Activated T-cell treated with anti-CD3 and anti-CD28 coated beads, Interleukin-2, amount 50 U/mL, for 4 hours (primary cell): ENCODE data around the gene TBC1D21. TPM values are rescaled to one million over a fixed set of nuclear protein-coding genes. Genes with fewer than 3 reads are reported as not detected.

Source experiments
- ATAC-seq, 2 donors: fragments of 200-7000 bp; cut with Tn5 transposase; one replicate each; pipeline ENCODE4 v1.10.0; 2021
- DNase-seq: peaks from one replicate; pipeline ENCODE4 v3.0.0-alpha.2; 2020
- H3K27me3 Mint-ChIP-seq: one replicate; pipeline ENCODE4 v1.8.0; 2021; ENCODE audit warnings: low read depth, mixed read lengths
- H3K36me3 Mint-ChIP-seq: one replicate; pipeline ENCODE4 v1.8.0; 2022; ENCODE audit warnings: mixed read lengths; ENCODE audit not compliant: insufficient read depth
- H3K4me1 Mint-ChIP-seq: one replicate; pipeline ENCODE4 v1.8.0; 2021; ENCODE audit warnings: low read depth, mixed read lengths
- H3K4me3 Mint-ChIP-seq: one replicate; pipeline ENCODE4 v1.8.0; 2021; ENCODE audit warnings: mild to moderate bottlenecking, moderate library complexity, mixed read lengths
- H3K9me3 Mint-ChIP-seq: one replicate; pipeline ENCODE4 v1.8.0; 2021; ENCODE audit warnings: mixed read lengths
- total RNA-seq, 3 donors: library from RNA; stranded (reverse); gene quantifications; one replicate each; pipeline ENCODE4 v1.2.1, GENCODE V29; 2021

Gene TBC1D21
- total RNA-seq = not detected

GRCh38 chr15:73873456-73873855, at the start of gene TBC1D21:
TBC1D21 (plus strand) TSS chr15:73873564; CDS start chr15:73873710, 146 bp downstream.
- no peak for DNase-seq
- no peak within 1 kb of the TSS for H3K4me3 Mint-ChIP-seq

GRCh38 chr15:73826711-73827251, 46.6 kb upstream of the TBC1D21 start:
- no peaks in the 10 kb centered on the region for H3K9me3 Mint-ChIP-seq
- H3K4me3 Mint-ChIP-seq = no peak overlapping the region
- no peaks in the 10 kb centered on the region for H3K36me3 Mint-ChIP-seq
- H3K27me3 Mint-ChIP-seq = peaks cover 32% of the 10 kb centered on the region
- no peaks in the 10 kb centered on the region for H3K4me1 Mint-ChIP-seq
- ATAC-seq = no peak
- no peak for DNase-seq

More at GRCh38 chr15:73873456-73873855, at the start of gene TBC1D21:
- no peak for ATAC-seq
- no peaks in the 10 kb centered on the region for H3K4me1 Mint-ChIP-seq
- H3K36me3 Mint-ChIP-seq = no peaks in the 10 kb centered on the region
- peaks cover 35% of the 10 kb centered on the region for H3K27me3 Mint-ChIP-seq
- H3K9me3 Mint-ChIP-seq = no peaks in the 10 kb centered on the region

- Mint-ChIP-seq H3K4me1 (no peaks in the 10 kb centered on the region), H3K9me3 (no peaks in the 10 kb centered on the region), H3K36me3 (no peaks in the 10 kb centered on the region), H3K4me3 (no peak overlapping the region), H3K27me3 (peaks cover 41% of the 10 kb centered on the region)
- DNase-seq (no peak), ATAC-seq (no peak)
Measured at GRCh38 chr15:73829523-73829922, 43.8 kb upstream of the TBC1D21 start.

GRCh38 chr15:73832657-73833056, 40.7 kb upstream of the TBC1D21 start:
- Mint-ChIP-seq H3K9me3 (no peaks in the 10 kb centered on the region), H3K27me3 (peaks cover 47% of the 10 kb centered on the region), H3K36me3 (no peaks in the 10 kb centered on the region), H3K4me1 (no peaks in the 10 kb centered on the region), H3K4me3 (no peak overlapping the region)
- no peak for ATAC-seq
- DNase-seq = no peak

- no peaks in the 10 kb centered on the region for H3K36me3 Mint-ChIP-seq
- no peaks in the 10 kb centered on the region for H3K4me1 Mint-ChIP-seq
- ATAC-seq (no peak), DNase-seq (no peak)
- no peak overlapping the region for H3K4me3 Mint-ChIP-seq
- H3K27me3 Mint-ChIP-seq = peaks cover 47% of the 10 kb centered on the region
- H3K9me3 Mint-ChIP-seq = no peaks in the 10 kb centered on the region
Measured at GRCh38 chr15:73836845-73837244, 36.5 kb upstream of the TBC1D21 start.

- no peak for DNase-seq
- peaks cover 39% of the 10 kb centered on the region for H3K27me3 Mint-ChIP-seq
- ATAC-seq = no peak
- no peaks in the 10 kb centered on the region for H3K4me1 Mint-ChIP-seq
- no peak overlapping the region for H3K4me3 Mint-ChIP-seq
- H3K9me3 Mint-ChIP-seq = peaks cover 3% of the 10 kb centered on the region
- no peaks in the 10 kb centered on the region for H3K36me3 Mint-ChIP-seq
Measured at GRCh38 chr15:73838831-73839426, 34.4 kb upstream of the TBC1D21 start.

GRCh38 chr15:73839699-73840377, 33.5 kb upstream of the TBC1D21 start:
- no peaks in the 10 kb centered on the region for H3K36me3 Mint-ChIP-seq
- ATAC-seq (no peak), DNase-seq (no peak)
- H3K27me3 Mint-ChIP-seq = peaks cover 34% of the 10 kb centered on the region
- H3K9me3 Mint-ChIP-seq = peaks cover 3% of the 10 kb centered on the region
- no peaks in the 10 kb centered on the region for H3K4me1 Mint-ChIP-seq
- H3K4me3 Mint-ChIP-seq = no peak overlapping the region

- H3K36me3 Mint-ChIP-seq = no peaks in the 10 kb centered on the region
- H3K4me3 Mint-ChIP-seq = no peak overlapping the region
Measured at GRCh38 chr15:73840771-73841170, 32.6 kb upstream of the TBC1D21 start.

GRCh38 chr15:73841756-73842725, 31.3 kb upstream of the TBC1D21 start:
- Mint-ChIP-seq H3K9me3 (peaks cover 3% of the 10 kb centered on the region), H3K4me3 (no peak overlapping the region), H3K36me3 (no peaks in the 10 kb centered on the region), H3K4me1 (no peaks in the 10 kb centered on the region), H3K27me3 (peaks cover 20% of the 10 kb centered on the region)
- DNase-seq (no peak), ATAC-seq (no peak)

More at GRCh38 chr15:73840771-73841170, 32.6 kb upstream of the TBC1D21 start:
- no peak for DNase-seq
- Mint-ChIP-seq H3K4me1 (no peaks in the 10 kb centered on the region), H3K9me3 (peaks cover 3% of the 10 kb centered on the region), H3K27me3 (peaks cover 25% of the 10 kb centered on the region)
- no peak for ATAC-seq

- no peak overlapping the region for H3K4me3 Mint-ChIP-seq
Measured at GRCh38 chr15:73843787-73844186, 29.6 kb upstream of the TBC1D21 start.

GRCh38 chr15:73844356-73844755, 29.0 kb upstream of the TBC1D21 start:
- ATAC-seq (no peak), DNase-seq (no peak)
- Mint-ChIP-seq H3K9me3 (peaks cover 3% of the 10 kb centered on the region), H3K4me3 (no peak overlapping the region), H3K36me3 (no peaks in the 10 kb centered on the region), H3K4me1 (no peaks in the 10 kb centered on the region), H3K27me3 (peaks cover 20% of the 10 kb centered on the region)

More at GRCh38 chr15:73843787-73844186, 29.6 kb upstream of the TBC1D21 start:
- Mint-ChIP-seq H3K27me3 (peaks cover 21% of the 10 kb centered on the region), H3K9me3 (peaks cover 3% of the 10 kb centered on the region), H3K36me3 (no peaks in the 10 kb centered on the region), H3K4me1 (no peaks in the 10 kb centered on the region)
- DNase-seq (no peak), ATAC-seq (no peak)

- H3K4me3 Mint-ChIP-seq = no peak overlapping the region
- ATAC-seq = no peak
- no peak for DNase-seq
- peaks cover 16% of the 10 kb centered on the region for H3K27me3 Mint-ChIP-seq
- H3K9me3 Mint-ChIP-seq = peaks cover 3% of the 10 kb centered on the region
- H3K36me3 Mint-ChIP-seq = no peaks in the 10 kb centered on the region
- no peaks in the 10 kb centered on the region for H3K4me1 Mint-ChIP-seq
Measured at GRCh38 chr15:73845507-73845906, 27.9 kb upstream of the TBC1D21 start.

DNA sequence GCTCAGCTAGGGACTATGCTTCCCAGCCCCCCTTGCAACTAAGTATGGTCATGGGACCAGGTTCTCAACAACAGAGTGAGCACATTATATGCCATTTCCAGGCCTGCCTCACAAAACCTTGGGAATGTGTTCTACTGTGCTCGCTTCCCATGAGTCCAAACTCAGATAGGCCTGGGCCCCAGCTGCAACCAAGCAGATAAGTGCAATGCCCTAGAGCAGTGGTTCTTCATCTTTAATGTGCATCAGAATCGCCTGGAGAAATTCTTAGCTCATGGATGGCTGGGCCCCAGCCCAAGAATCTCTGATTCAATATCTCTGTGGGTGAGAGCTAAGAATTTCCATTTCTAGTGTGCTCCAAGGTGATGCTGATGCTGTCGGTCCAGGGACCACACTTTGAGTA, 27.5 kb upstream of the TBC1D21 start:
- no peaks in the 10 kb centered on the region for H3K36me3 Mint-ChIP-seq
- H3K9me3 Mint-ChIP-seq = peaks cover 3% of the 10 kb centered on the region
- DNase-seq (no peak), ATAC-seq (no peak)
- peaks cover 14% of the 10 kb centered on the region for H3K27me3 Mint-ChIP-seq
- H3K4me3 Mint-ChIP-seq = no peak overlapping the region
- H3K4me1 Mint-ChIP-seq = no peaks in the 10 kb centered on the region

DNA sequence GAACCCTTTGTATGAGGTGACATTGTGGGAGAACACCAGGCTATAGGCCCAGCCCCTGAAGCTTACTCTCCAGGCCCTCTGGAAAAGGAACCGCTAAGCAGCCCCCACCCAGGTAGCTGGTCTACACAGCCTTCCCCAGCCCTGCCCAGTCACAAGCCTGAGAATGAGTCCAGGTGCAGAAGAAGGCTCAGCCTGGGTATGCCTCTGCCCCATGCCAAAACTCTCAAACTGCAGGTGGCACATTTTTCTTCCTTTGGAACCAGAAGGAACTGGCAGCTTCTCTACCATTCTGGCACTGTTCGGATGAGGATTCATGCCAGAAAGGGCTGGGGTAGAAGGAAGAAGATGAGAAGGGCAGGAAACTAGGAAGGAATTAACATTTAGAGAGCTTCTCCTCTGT, 23.7 kb upstream of the TBC1D21 start:
- Mint-ChIP-seq H3K27me3 (peaks cover 40% of the 10 kb centered on the region), H3K36me3 (no peaks in the 10 kb centered on the region), H3K4me1 (no peaks in the 10 kb centered on the region), H3K4me3 (no peak overlapping the region), H3K9me3 (no peaks in the 10 kb centered on the region)
- no peak for DNase-seq
- no peak for ATAC-seq
